NB4 (cell line): ENCODE data around the gene CMPK1.

Experiments
- POLR2A ChIP-seq: IDR thresholded peaks from 2 replicates; pipeline ENCODE4 v1.6.1; 2011; ENCODE audit warnings: mild to moderate bottlenecking; ENCODE audit not compliant: insufficient read length; ENCODE audit errors: extremely low read depth
- TF ChIP-seq, protein P1 (sequence below): IDR thresholded peaks from one replicate; pipeline ENCODE4 v1.5.1; 2012; ENCODE audit warnings: low read depth, low read length
- TF ChIP-seq, protein P2 (sequence below): IDR thresholded peaks from 2 replicates; pipeline ENCODE4 v1.6.1; 2011; ENCODE audit warnings: low read depth, low read length

DNA sequence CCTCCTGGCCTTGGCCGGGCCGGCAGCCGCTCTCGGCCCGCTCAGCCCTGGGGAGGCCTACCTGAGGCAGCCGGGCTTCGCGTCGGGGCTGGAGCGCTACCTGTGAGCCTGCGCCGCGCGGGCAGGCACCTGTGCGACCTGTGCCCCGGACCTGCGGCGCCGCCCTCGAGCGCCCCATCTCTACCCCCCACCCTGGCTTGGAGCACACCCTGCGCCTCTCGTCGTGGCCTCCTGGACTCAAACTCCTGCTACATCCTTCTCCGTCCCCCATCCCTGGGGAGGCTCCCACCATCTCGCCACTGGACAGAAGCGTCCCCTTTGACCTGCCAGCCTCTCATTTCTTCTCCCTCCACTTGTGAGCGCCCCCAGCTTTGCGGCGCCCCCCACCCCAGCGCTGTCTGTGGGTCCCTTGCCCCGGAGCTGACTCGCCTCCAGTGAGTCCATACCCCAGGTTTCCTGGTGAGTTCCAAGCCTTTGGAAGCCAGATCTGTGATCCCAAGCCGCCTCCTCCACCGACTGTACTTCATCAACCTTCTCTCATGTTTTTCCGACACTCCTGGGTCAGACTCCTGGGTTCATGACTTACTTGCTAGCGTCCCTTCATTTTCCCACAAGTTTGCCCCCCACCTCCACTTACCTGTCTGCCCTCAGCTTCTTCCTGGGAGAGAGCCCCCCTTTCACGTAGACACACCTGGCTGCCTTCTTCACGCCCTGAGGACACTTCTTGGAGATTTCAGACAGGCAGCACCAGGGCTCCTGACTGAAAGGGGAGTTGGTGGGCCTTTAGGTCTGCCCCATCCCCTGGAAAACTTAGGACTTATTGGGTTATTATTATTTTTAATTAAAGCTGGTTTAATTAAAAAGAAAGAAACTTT lies 83.8 kb downstream of the CMPK1 start:
- TF ChIP-seq POLR2A = no peak
- TF ChIP-seq, protein P1, sequence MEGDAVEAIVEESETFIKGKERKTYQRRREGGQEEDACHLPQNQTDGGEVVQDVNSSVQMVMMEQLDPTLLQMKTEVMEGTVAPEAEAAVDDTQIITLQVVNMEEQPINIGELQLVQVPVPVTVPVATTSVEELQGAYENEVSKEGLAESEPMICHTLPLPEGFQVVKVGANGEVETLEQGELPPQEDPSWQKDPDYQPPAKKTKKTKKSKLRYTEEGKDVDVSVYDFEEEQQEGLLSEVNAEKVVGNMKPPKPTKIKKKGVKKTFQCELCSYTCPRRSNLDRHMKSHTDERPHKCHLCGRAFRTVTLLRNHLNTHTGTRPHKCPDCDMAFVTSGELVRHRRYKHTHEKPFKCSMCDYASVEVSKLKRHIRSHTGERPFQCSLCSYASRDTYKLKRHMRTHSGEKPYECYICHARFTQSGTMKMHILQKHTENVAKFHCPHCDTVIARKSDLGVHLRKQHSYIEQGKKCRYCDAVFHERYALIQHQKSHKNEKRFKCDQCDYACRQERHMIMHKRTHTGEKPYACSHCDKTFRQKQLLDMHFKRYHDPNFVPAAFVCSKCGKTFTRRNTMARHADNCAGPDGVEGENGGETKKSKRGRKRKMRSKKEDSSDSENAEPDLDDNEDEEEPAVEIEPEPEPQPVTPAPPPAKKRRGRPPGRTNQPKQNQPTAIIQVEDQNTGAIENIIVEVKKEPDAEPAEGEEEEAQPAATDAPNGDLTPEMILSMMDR = no peak
- TF ChIP-seq, protein P2, sequence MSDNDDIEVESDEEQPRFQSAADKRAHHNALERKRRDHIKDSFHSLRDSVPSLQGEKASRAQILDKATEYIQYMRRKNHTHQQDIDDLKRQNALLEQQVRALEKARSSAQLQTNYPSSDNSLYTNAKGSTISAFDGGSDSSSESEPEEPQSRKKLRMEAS = no peak
